Activated CD8-positive, alpha-beta T cell treated with anti-CD3 and anti-CD28 coated beads for 36 hours (primary cell): ENCODE results near the gene NCL. TPM values are rescaled to one million over a fixed set of nuclear protein-coding genes. Genes with fewer than 3 reads are reported as not detected.

Experiments
- ATAC-seq: fragments of 200-7000 bp; cut with Tn5 transposase; one replicate; pipeline ENCODE4 v1.10.0; 2021; ENCODE audit warnings: mild to moderate bottlenecking, moderate library complexity
- CTCF ChIA-PET: fragments of 350-600 bp; sonication (Branson Sonifier 250); formaldehyde crosslinking; loops from one replicate; lab custom pipeline; 2021; ENCODE audit warnings: antibody characterized with exemption; lab: Charles Lee
- POLR2A ChIA-PET: fragments of 350-600 bp; sonication (Branson Sonifier 250); formaldehyde crosslinking; loops from one replicate; lab custom pipeline; 2021; ENCODE audit warnings: antibody characterized with exemption; lab: Charles Lee
- DNase-seq: peaks from one replicate; pipeline ENCODE4 v3.0.0-alpha.2; 2020
- H3K27ac Mint-ChIP-seq: one replicate; pipeline ENCODE4 v1.8.0; 2021; ENCODE audit warnings: mild to moderate bottlenecking, mixed read lengths
- H3K27me3 Mint-ChIP-seq: one replicate; pipeline ENCODE4 v1.8.0; 2021; ENCODE audit warnings: mixed read lengths
- H3K36me3 Mint-ChIP-seq: one replicate; pipeline ENCODE4 v1.8.0; 2021; ENCODE audit warnings: low read depth, mixed read lengths
- H3K4me1 Mint-ChIP-seq: one replicate; pipeline ENCODE4 v1.8.0; 2021; ENCODE audit warnings: low read depth, mixed read lengths
- H3K4me3 Mint-ChIP-seq: one replicate; pipeline ENCODE4 v1.8.0; 2021; ENCODE audit warnings: mild to moderate bottlenecking, moderate library complexity, mixed read lengths
- H3K9me3 Mint-ChIP-seq: one replicate; pipeline ENCODE4 v1.8.0; 2021; ENCODE audit warnings: mixed read lengths
- CTCF ChIP-seq: fragments of 200-600 bp; IDR thresholded peaks from one replicate; pipeline ENCODE4 v1.8.0; 2022; ENCODE audit warnings: antibody characterized with exemption, mild to moderate bottlenecking
- intact Hi-C: fragments of 100-400 bp; cut with micrococcal nuclease; formaldehyde crosslinking; loops from one replicate; pipeline ENCODE4 v1.10.0; 2022
- total RNA-seq, 2 experiments: library from RNA; stranded (reverse); gene quantifications; one replicate each; pipeline ENCODE4 v1.2.3, GENCODE V29; 2021

The NCL gene
- total RNA-seq, 2 experiments from 2014 or later, result 1,312 to 1,361 TPM

GRCh38 chr2:231418820-231419640, 45.3 kb downstream of the NCL start:
- no peaks in the 10 kb centered on the region for H3K9me3 Mint-ChIP-seq
- no peak for TF ChIP-seq CTCF
- intact Hi-C loops, result loop anchor here (10.0 kb wide), 1 partner anchor 124 kb away; no protein-coding TSS in a partner anchor
- H3K4me3 Mint-ChIP-seq, result no peak overlapping the region
- no peak for DNase-seq
- ChIA-PET POLR2A (interaction anchor here (0.7 kb wide), 1 partner anchor 12 kb away, joined by 3 read pairs; no protein-coding TSS in a partner anchor), CTCF (no interaction called here)
- ATAC-seq, result no peak
- no peaks in the 10 kb centered on the region for H3K36me3 Mint-ChIP-seq
- H3K27ac Mint-ChIP-seq, result no peak overlapping the region
- H3K4me1 Mint-ChIP-seq, result no peaks in the 10 kb centered on the region
- peaks cover 5% of the 10 kb centered on the region for H3K27me3 Mint-ChIP-seq

- intact Hi-C loops, result loop anchor here (10.0 kb wide), 1 partner anchor 120 kb away; no protein-coding TSS in a partner anchor
- CTCF ChIA-PET, result interaction anchor here (0.6 to 3.9 kb wide), 3 partner anchors 9 to 188 kb away, joined by 3 to 11 read pairs (median 3); no protein-coding TSS in a partner anchor
- H3K4me1 Mint-ChIP-seq, result peaks cover 6% of the 10 kb centered on the region
- no peak for TF ChIP-seq CTCF
- POLR2A ChIA-PET, result no interaction called here
- DNase-seq, result no peak
- peaks cover 26% of the 10 kb centered on the region for H3K27me3 Mint-ChIP-seq
- ATAC-seq, result no peak
- H3K4me3 Mint-ChIP-seq, result no peak overlapping the region
- peaks cover 13% of the 10 kb centered on the region for H3K9me3 Mint-ChIP-seq
- peaks cover 2% of the 10 kb centered on the region for H3K36me3 Mint-ChIP-seq
- H3K27ac Mint-ChIP-seq, result no peak overlapping the region
These were observed 49.3 kb downstream of the NCL start for GRCh38 chr2:231415029-231415428.

GRCh38 chr2:231413921-231414476, 50.3 kb downstream of the NCL start:
- Mint-ChIP-seq H3K27me3 (peaks cover 26% of the 10 kb centered on the region), H3K4me3 (no peak overlapping the region), H3K9me3 (peaks cover 13% of the 10 kb centered on the region), H3K27ac (no peak overlapping the region), H3K36me3 (peaks cover 2% of the 10 kb centered on the region), H3K4me1 (peaks cover 6% of the 10 kb centered on the region)
- no peak for TF ChIP-seq CTCF
- ChIA-PET CTCF (interaction anchor here (1.2 to 3.9 kb wide), 3 partner anchors 9 to 187 kb away, joined by 3 to 11 read pairs (median 3); no protein-coding TSS in a partner anchor), POLR2A (no interaction called here)
- DNase-seq (no peak), ATAC-seq (no peak)
- intact Hi-C loops, result loop anchor here (5.0 to 10.0 kb wide), 2 partner anchors 119 to 187 kb away; no protein-coding TSS in a partner anchor

- H3K9me3 Mint-ChIP-seq, result peaks cover 13% of the 10 kb centered on the region
- CTCF ChIA-PET, result interaction anchor here (1.1 to 3.4 kb wide), 4 partner anchors 8 to 239 kb away, joined by 3 to 29 read pairs (median 3); no protein-coding TSS in a partner anchor
- POLR2A ChIA-PET, result no interaction called here
- H3K4me3 Mint-ChIP-seq, result no peak overlapping the region
- peaks cover 6% of the 10 kb centered on the region for H3K4me1 Mint-ChIP-seq
- intact Hi-C loops, result loop anchor here (5.0 to 10.0 kb wide), 2 partner anchors 119 to 186 kb away; no protein-coding TSS in a partner anchor
- H3K36me3 Mint-ChIP-seq, result peaks cover 2% of the 10 kb centered on the region
- H3K27ac Mint-ChIP-seq, result no peak overlapping the region
- DNase-seq, result no peak
- no peak for TF ChIP-seq CTCF
- H3K27me3 Mint-ChIP-seq, result peaks cover 27% of the 10 kb centered on the region
- ATAC-seq, result no peak
These were observed 50.8 kb downstream of the NCL start for GRCh38 chr2:231413456-231413855.
